Measurements from ENCODE around the gene GPX6. TPM values are rescaled to one million over a fixed set of nuclear protein-coding genes. Genes with fewer than 3 reads are reported as not detected.

GPX6 gene
- total RNA-seq, 1 experiment from 2014 or later: not detected

- H3K4me2 ChIP-seq (ENCODE audit: low read length): no peak overlapping the region
- H3K4me1 ChIP-seq (ENCODE audit: control insufficient read depth in 1 of 2, insufficient read depth in 2 of 2, low read length in 2 of 2): peaks cover 6 to 13% of the 10 kb centered on the region in 2 experiments; a peak in 3 of 4 replicates
- RAD21 ChIA-PET (ENCODE audit: low non-redundant PET in 1 of 2, low total read pairs in 2 of 2, uncharacterized antibody in 2 of 2, unreplicated experiment in 2 of 2): no interaction called here
- TF ChIP-seq CBX3 (IDR thresholded peaks at IDR 0.05; ENCODE audit: low read depth) (no peak), TCF7L2 (IDR thresholded peaks at IDR 0.05; ENCODE audit: borderline replicate concordance, extremely low read depth, insufficient read depth, insufficient read length) (no peak), POLR2A (IDR thresholded peaks at IDR 0.05; ENCODE audit: borderline replicate concordance, extremely low read depth, insufficient read depth, insufficient read length) (no peak)
- no TSS peak for BruUV-seq (replicated peaks)
- ATAC-seq (no peak), DNase-seq (ENCODE audit: low read depth, low spot score) (no peak)
- H3K36me3 ChIP-seq (ENCODE audit: control insufficient read depth in 1 of 2, insufficient read depth in 2 of 2, low read length in 2 of 2): no peaks in the 10 kb centered on the region
- no peak overlapping the region for H3K9ac ChIP-seq (ENCODE audit: low read length)
- H3K79me2 ChIP-seq (ENCODE audit: insufficient read depth, low read length): no peaks in the 10 kb centered on the region
- POLR2A ChIA-PET: no interaction called here
- no peaks in the 10 kb centered on the region for H4K20me1 ChIP-seq (ENCODE audit: insufficient read depth)
- no peaks in the 10 kb centered on the region for H3K9me2 ChIP-seq (ENCODE audit: insufficient read depth)
- CTCF ChIA-PET: no interaction called here
- no peaks in the 10 kb centered on the region for H3K9me3 ChIP-seq (ENCODE audit: control insufficient read depth in 1 of 2, insufficient read depth in 1 of 2, low read depth in 1 of 2, low read length in 2 of 2)
- no peak overlapping the region for H3K4me3 ChIP-seq (replicated peaks in 1 of 2; ENCODE audit: low read depth in 1 of 2, low read length in 2 of 2)
- no peak overlapping the region for H2AFZ ChIP-seq (ENCODE audit: low read depth, low read length, poor library complexity, severe bottlenecking)
- no peak overlapping the region for H3K27ac ChIP-seq (ENCODE audit: low read depth, low read length)
- intact Hi-C loops (cut with micrococcal nuclease): no loop called here
- H3K27me3 ChIP-seq (ENCODE audit: insufficient read depth, low read length): no peaks in the 10 kb centered on the region
Observed at GRCh38 chr6:28486533-28486932, 29.1 kb downstream of the GPX6 start.

GRCh38 chr6:28485482-28485881 lies 30.1 kb downstream of the GPX6 start:
- H3K27ac ChIP-seq (ENCODE audit: low read depth, low read length): no peak overlapping the region
- POLR2A ChIA-PET: no interaction called here
- H3K4me2 ChIP-seq (ENCODE audit: low read length): no peak overlapping the region
- no peak overlapping the region for H3K9ac ChIP-seq (ENCODE audit: low read length)
- CTCF ChIA-PET: no interaction called here
- intact Hi-C loops (cut with micrococcal nuclease): no loop called here
- H4K20me1 ChIP-seq (ENCODE audit: insufficient read depth): no peaks in the 10 kb centered on the region
- ATAC-seq (no peak), DNase-seq (ENCODE audit: low read depth, low spot score) (no peak)
- H3K4me1 ChIP-seq (ENCODE audit: control insufficient read depth in 1 of 2, insufficient read depth in 2 of 2, low read length in 2 of 2): peaks cover 6 to 13% of the 10 kb centered on the region in 2 experiments; a peak in 3 of 4 replicates
- no peaks in the 10 kb centered on the region for H3K36me3 ChIP-seq (ENCODE audit: control insufficient read depth in 1 of 2, insufficient read depth in 2 of 2, low read length in 2 of 2)
- no peaks in the 10 kb centered on the region for H3K9me2 ChIP-seq (ENCODE audit: insufficient read depth)
- RAD21 ChIA-PET (ENCODE audit: low non-redundant PET in 1 of 2, low total read pairs in 2 of 2, uncharacterized antibody in 2 of 2, unreplicated experiment in 2 of 2): no interaction called here
- no peaks in the 10 kb centered on the region for H3K9me3 ChIP-seq (ENCODE audit: control insufficient read depth in 1 of 2, insufficient read depth in 1 of 2, low read depth in 1 of 2, low read length in 2 of 2)
- H3K27me3 ChIP-seq (ENCODE audit: insufficient read depth, low read length): no peaks in the 10 kb centered on the region
- BruUV-seq (replicated peaks): no TSS peak
- no peak overlapping the region for H2AFZ ChIP-seq (ENCODE audit: low read depth, low read length, poor library complexity, severe bottlenecking)
- no peak overlapping the region for H3K4me3 ChIP-seq (replicated peaks in 1 of 2; ENCODE audit: low read depth in 1 of 2, low read length in 2 of 2)
- no peak for TF ChIP-seq SRF (IDR thresholded peaks at IDR 0.05; ENCODE audit: low read depth)
- no peak for TF ChIP-seq EGR1 (IDR thresholded peaks at IDR 0.05; ENCODE audit: low read depth)
- H3K79me2 ChIP-seq (ENCODE audit: insufficient read depth, low read length): no peaks in the 10 kb centered on the region

Data from HCT116 (cell line).